GM12875 (cell line): ENCODE results near the gene MRTFB.

Source experiments
- H3K4me3 ChIP-seq: one replicate; pipeline ENCODE4 v1.5.1; 2011; ENCODE audit warnings: low read depth, low read length, control low read depth
- TF ChIP-seq, protein P1 (sequence below): IDR thresholded peaks from 2 replicates; pipeline ENCODE4 v1.5.1; 2011; ENCODE audit warnings: low read depth, mild to moderate bottlenecking, control low read depth, inconsistent platforms, low read length, moderate library complexity, borderline replicate concordance; ENCODE audit not compliant: insufficient read depth

The MRTFB gene

DNA sequence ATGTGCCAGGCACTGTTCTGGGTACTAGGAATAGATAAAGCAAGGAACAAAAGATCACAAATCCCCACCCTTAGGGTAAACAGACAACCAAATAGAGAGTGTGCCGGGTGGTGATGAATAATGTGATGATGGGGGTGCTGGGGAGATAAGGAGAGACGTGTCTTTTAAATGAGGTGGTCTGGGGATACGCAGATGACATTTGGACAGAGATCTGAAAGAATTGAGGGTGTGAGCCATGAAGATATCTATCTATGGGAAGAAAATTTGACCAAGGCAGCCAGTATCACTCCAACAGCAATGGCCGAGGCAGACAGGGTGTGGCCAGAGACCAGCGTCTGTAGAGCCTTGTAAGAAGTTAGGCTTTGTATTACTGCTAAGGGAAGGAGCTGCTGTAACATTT is 165.3 kb downstream of the MRTFB start:
- no peak overlapping the region for H3K4me3 ChIP-seq
- TF ChIP-seq, protein P1, sequence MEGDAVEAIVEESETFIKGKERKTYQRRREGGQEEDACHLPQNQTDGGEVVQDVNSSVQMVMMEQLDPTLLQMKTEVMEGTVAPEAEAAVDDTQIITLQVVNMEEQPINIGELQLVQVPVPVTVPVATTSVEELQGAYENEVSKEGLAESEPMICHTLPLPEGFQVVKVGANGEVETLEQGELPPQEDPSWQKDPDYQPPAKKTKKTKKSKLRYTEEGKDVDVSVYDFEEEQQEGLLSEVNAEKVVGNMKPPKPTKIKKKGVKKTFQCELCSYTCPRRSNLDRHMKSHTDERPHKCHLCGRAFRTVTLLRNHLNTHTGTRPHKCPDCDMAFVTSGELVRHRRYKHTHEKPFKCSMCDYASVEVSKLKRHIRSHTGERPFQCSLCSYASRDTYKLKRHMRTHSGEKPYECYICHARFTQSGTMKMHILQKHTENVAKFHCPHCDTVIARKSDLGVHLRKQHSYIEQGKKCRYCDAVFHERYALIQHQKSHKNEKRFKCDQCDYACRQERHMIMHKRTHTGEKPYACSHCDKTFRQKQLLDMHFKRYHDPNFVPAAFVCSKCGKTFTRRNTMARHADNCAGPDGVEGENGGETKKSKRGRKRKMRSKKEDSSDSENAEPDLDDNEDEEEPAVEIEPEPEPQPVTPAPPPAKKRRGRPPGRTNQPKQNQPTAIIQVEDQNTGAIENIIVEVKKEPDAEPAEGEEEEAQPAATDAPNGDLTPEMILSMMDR, result no peak

DNA sequence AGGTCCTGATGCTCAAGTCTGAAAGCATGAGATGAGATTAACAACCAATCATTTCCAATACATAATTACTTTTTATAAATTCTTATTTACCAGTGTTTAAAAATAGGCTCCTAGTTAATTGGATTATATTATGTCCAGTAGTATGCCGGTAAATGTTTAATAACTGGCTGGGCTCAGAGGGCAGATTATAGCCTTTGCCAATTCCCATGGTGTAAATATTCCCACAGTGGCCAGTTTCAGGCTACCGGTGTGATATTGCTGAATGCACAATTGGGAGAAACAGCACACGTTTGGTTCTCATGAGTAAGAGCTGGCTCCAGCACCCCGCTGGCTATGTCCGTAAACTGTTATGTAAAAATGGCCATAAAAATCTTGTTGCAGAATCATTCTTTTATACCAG is 167.6 kb downstream of the MRTFB start:
- TF ChIP-seq, protein P1, result no peak
- H3K4me3 ChIP-seq, result no peak overlapping the region

DNA sequence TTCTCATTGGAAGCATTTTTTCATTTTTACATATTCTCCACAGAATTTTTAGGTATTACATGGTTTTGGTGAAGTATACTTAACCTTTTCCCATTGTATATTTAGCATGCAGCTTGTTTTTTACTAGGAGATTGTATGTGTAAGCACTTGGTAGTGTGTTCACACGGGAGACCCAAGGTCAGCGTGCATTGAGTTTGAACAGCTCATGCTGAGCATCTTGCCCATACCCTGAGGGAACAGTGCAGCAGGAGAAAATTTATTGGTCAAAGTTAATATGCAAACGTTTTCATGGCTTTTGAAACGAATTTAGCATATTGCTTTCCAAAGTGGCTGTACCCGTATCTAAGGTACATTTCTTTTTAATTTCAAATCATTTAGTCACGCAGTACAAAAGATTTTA is 168.7 kb downstream of the MRTFB start:
- TF ChIP-seq, protein P1, result no peak
- H3K4me3 ChIP-seq, result no peak overlapping the region

DNA sequence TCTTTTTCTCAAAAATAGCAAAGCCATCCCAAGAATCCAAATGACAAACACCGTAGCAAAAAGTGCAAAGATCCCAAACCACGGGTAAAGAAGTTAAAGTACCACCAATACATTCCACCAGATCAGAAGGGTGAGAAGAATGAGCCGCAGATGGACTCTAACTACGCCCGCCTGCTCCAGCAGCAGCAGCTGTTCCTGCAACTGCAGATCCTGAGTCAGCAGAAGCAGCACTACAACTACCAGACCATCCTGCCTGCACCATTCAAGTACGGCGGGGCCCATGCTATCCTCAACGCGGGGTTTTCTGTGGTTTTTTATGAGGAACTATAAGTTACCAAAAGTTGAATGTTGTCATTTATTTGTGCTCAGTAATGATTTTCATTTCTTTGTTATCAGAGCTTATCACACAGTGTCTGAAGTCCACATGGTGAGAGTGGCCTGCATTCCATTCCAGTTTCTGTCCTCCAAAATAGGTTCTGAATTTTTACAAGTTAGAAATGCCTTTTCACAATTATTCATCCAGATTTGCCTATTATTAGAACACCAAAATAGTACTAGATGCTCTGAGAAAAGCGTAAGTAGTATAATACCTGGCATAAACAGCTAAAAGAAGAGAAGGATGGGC is 169.2 kb downstream of the MRTFB start:
- H3K4me3 ChIP-seq, result no peak overlapping the region
- TF ChIP-seq, protein P1, result no peak

DNA sequence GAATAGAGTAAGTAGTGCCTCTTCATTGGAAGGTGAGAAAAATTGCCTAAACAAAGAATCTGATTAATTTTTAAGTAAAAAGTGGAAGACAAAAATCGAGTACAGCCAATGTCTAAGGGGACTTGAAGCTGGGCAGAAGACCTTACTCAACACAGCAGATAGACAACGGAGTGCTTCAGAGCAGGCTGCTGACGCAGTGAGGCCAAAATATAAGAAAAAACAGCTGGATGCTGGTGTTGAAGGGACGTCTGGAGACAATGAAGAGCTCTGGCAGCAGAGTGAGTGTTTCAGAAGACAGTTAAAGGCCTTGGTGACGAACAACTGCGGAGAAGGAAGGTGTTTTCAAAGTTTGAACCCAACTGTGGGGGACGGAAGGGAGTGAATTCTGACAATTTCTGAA is 169.8 kb downstream of the MRTFB start:
- H3K4me3 ChIP-seq, result no peak overlapping the region
- TF ChIP-seq, protein P1, result no peak

DNA sequence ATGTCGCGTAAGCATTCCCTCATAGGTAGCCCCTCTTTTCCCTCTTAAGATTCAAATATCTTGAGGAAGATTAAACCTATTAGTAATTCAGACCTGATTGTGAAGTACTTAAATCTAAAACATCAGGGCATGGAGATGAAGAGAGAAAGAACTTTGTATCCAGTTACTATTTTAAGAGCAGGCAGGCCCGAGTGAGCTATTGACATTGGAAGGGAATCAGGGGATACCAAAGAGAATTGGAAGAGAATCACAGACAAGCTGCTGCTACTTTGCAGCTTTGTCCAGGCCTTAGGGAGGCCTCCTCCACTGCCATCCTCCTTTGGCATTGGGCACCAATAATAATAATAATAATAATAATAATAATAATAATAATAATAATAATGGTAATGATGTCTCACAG is 170.5 kb downstream of the MRTFB start:
- TF ChIP-seq, protein P1, result no peak
- H3K4me3 ChIP-seq, result no peak overlapping the region

DNA sequence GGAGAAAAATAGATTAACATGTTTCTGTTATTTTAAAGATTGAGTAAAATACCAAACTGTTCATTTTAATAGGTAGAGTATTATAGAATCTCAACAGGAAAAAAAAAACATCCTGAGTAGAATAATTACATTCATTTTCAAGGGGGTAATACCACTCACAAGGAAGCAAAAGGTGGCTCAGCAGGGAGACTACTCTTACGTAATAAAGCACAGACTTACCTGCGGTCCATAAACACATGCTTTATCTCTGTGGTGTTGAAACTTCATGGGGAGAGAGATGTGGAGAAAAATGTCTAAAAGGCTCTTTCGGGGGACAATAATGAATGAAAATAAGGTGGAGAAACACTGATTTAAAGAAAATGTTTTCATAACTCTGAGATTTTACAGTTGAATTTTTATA is 171.7 kb downstream of the MRTFB start:
- no peak overlapping the region for H3K4me3 ChIP-seq
- TF ChIP-seq, protein P1, result no peak
